ENCODE data around the gene HOXA10. TPM values are rescaled to one million over a fixed set of nuclear protein-coding genes. Genes with fewer than 3 reads are reported as not detected.

HOXA10 gene
- total RNA-seq, 4 donors from 2014 or later: 24.6 to 61.2 (median 40.0) TPM

DNA sequence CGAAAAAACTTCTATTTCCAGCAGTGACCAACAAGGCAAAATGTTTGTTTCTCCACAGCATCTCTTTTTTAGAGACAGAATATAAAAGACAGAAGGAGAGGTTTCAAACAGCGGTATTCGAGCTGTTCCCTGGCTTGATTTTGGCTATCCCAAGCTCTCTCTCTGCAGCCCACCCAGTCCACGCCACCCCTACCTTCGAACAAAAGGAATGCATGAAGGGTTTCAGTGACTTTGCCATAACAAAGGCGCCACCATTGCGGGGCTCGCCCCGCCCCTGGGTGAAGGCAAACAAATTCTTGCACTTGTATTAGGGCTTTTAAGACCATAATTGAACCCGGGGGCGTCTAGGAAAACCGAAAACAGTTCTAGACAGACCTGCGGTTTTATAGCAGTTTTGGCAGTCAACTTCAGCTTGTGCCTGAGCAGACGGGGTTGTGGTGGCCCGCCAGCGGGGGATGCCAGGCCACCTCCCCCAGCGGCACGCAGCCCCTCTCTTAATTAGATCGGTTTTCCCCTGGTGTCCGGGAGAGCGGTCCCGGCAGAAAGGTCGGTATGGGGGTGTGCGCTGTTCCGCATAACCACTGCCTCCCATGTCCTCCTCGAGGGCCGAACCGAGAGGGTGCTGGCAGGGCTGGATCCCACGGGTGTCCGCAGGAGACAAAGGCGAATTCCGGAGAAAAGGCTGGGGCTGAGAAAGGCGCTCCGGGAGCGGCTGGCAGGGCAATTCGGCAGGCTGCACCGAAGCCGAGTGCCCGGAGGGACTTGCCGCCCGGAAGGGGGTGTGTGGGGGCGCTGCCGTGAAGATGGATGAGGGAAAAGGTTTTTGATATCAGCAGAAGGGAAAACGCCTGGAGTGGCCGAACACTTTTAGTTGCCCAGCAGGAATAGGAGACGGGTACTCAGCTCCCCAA, 13.6 kb upstream of the HOXA10 start:
- peak overlapping the region; percentile 37 to 73 (median 52) for H3K4me3 ChIP-seq
- H3K36me3 ChIP-seq: no peaks in the 10 kb centered on the region
- no peak for ATAC-seq
- no peaks in the 10 kb centered on the region for H3K9me3 ChIP-seq
- H3K27me3 ChIP-seq: peaks cover 0 to 6% (median 3%) of the 10 kb centered on the region in 3 donors
- no peak for DNase-seq
- in situ Hi-C loops (cut with MboI; ENCODE audit: low sequenced_read_pairs in 4 of 4): loop anchor here in 3 of 4 donors (10.0 to 25.0 kb wide), 5 partner anchors 900 to 1425 kb away; partner anchors contain the start of gene CREB5 (in 1 of the 3)
- peak overlapping the region; percentile 90 to 99 (median 95) for H3K27ac ChIP-seq
- peaks cover 18 to 42% of the 10 kb centered on the region in 2 donors for H3K4me1 ChIP-seq
- intact Hi-C loops (cut with DNase I; ENCODE audit: low total_unique reads): loop anchor here (5.0 to 10.0 kb wide), 2 partner anchors 1225 to 1437 kb away; partner anchors contain the start of gene CREB5
- TF ChIP-seq, protein P1, sequence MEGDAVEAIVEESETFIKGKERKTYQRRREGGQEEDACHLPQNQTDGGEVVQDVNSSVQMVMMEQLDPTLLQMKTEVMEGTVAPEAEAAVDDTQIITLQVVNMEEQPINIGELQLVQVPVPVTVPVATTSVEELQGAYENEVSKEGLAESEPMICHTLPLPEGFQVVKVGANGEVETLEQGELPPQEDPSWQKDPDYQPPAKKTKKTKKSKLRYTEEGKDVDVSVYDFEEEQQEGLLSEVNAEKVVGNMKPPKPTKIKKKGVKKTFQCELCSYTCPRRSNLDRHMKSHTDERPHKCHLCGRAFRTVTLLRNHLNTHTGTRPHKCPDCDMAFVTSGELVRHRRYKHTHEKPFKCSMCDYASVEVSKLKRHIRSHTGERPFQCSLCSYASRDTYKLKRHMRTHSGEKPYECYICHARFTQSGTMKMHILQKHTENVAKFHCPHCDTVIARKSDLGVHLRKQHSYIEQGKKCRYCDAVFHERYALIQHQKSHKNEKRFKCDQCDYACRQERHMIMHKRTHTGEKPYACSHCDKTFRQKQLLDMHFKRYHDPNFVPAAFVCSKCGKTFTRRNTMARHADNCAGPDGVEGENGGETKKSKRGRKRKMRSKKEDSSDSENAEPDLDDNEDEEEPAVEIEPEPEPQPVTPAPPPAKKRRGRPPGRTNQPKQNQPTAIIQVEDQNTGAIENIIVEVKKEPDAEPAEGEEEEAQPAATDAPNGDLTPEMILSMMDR (IDR thresholded peaks at IDR 0.05 in 4 of 5, conservative IDR thresholded peaks at IDR 0.05 in 1 of 5): no peak
- TF ChIP-seq POLR2A (IDR thresholded peaks at IDR 0.05): no peak

DNA sequence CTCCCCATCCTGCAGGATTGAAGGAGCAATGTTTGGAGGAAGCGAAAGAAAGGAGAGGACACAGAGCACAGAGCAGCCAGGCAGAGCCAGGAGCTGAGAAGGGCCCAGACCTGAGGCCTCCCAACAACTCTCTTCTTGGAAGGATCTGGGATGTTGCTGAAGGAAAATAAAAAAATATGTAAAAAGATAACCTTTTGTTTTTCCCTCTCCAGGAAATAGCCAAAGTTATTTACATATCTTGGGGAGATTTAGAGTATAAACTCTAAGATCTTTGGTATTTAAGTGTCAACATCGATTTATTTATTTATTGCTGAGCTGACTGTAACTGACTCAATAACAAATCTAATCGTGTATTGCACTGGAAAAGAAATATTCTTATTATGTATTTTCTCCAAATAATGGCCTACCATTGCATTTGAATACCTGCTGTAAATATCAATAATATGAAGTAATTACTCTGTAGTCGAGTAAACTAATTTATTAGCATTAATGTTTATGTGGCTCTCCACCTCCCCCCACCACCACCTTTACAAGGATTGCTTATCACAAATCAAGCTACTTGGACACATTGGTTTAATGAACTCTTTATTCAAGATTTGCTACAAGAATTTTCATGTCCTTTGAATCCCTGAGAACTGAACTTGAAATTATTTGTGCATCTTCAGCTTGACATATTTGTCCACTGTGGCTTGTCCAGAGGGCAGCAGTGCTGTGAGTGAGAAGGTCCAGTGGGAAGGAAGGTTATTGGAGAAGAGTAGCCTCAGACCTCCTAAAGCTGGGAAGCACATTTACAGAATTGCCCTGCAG, 12.8 kb upstream of the HOXA10 start:
- Histone ChIP-seq H3K4me1 (peaks cover 25 to 51% of the 10 kb centered on the region in 2 donors), H3K27ac (peak overlapping the region; percentile 90 to 99 (median 95)), H3K4me3 (peak overlapping the region; percentile 61 to 92 (median 70)), H3K27me3 (peaks cover 0 to 8% (median 3%) of the 10 kb centered on the region in 3 donors), H3K9me3 (no peaks in the 10 kb centered on the region), H3K36me3 (no peaks in the 10 kb centered on the region)
- ATAC-seq (no peak), DNase-seq (no peak)
- in situ Hi-C loops (cut with MboI; ENCODE audit: low sequenced_read_pairs in 4 of 4): loop anchor here in 3 of 4 donors (10.0 to 25.0 kb wide), 5 partner anchors 900 to 1425 kb away; partner anchors contain the start of gene CREB5 (in 1 of the 3)
- TF ChIP-seq, protein P1 (IDR thresholded peaks at IDR 0.05 in 4 of 5, conservative IDR thresholded peaks at IDR 0.05 in 1 of 5): no peak
- TF ChIP-seq POLR2A (IDR thresholded peaks at IDR 0.05): no peak
- intact Hi-C loops (cut with DNase I; ENCODE audit: low total_unique reads): loop anchor here (5.0 to 10.0 kb wide), 2 partner anchors 1225 to 1438 kb away; partner anchors contain the start of gene CREB5

DNA sequence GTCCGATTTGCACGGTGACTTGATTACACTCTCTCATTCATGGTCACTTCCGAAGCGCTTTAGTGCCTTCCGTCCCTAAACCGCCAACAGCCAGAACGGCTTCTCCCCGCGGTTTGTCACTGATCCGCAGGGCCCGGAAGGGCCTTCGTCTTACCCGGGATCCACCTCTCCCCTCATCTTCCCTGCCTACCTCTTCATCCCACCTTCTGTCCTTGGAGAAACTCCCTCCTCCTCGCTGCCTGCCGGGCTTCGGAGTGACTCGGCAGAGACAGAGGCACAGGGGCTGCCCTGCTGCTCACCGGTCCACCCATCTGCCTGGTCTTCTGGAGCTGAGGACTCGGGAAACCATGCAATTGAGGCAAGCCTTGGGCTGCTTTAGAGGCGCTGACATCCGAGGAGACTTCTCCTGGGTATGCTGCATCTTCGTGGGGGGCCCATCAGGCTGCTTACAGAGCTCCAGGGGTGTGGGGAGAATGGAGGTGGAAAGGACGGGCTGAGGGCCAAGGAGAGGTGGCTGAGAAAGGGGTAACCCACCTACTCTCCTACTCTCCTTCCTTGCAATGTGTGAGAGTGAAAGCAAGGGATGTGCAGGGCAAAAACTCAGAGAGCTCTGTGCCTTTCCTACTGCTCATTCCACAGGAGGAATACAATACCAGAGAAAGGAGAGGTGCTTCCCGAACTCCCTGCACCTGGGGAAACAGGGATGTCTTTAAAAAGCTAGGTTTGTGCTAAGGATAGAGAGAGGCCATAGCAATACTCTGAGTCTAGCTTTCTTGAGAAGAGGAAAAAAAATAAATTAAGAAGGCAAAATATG, 11.9 kb upstream of the HOXA10 start:
- intact Hi-C loops (cut with DNase I; ENCODE audit: low total_unique reads) (loop anchor here (5.0 to 10.0 kb wide), 2 partner anchors 1226 to 1439 kb away; partner anchors contain the start of gene CREB5), in situ Hi-C loops (cut with MboI; ENCODE audit: low sequenced_read_pairs in 4 of 4) (loop anchor here in 3 of 4 donors (10.0 to 25.0 kb wide), 5 partner anchors 901 to 1424 kb away; partner anchors contain the start of gene CREB5 (in 1 of the 3))
- ATAC-seq: no peak
- no peaks in the 10 kb centered on the region for H3K36me3 ChIP-seq
- H3K4me3 ChIP-seq: peak overlapping the region; percentile 61 to 92 (median 70)
- H3K27me3 ChIP-seq: peaks cover 0 to 8% (median 3%) of the 10 kb centered on the region in 3 donors
- peak overlapping the region; percentile 90 to 99 (median 95) for H3K27ac ChIP-seq
- H3K4me1 ChIP-seq: peaks cover 25 to 52% of the 10 kb centered on the region in 2 donors
- H3K9me3 ChIP-seq: no peaks in the 10 kb centered on the region
- peak in 1 of 2 donors; percentile 25 for DNase-seq
- TF ChIP-seq, protein P1 (IDR thresholded peaks at IDR 0.05 in 4 of 5, conservative IDR thresholded peaks at IDR 0.05 in 1 of 5): no peak
- TF ChIP-seq POLR2A (IDR thresholded peaks at IDR 0.05): no peak
